ENCODE data around the gene CNTNAP4.

Gene CNTNAP4

DNA sequence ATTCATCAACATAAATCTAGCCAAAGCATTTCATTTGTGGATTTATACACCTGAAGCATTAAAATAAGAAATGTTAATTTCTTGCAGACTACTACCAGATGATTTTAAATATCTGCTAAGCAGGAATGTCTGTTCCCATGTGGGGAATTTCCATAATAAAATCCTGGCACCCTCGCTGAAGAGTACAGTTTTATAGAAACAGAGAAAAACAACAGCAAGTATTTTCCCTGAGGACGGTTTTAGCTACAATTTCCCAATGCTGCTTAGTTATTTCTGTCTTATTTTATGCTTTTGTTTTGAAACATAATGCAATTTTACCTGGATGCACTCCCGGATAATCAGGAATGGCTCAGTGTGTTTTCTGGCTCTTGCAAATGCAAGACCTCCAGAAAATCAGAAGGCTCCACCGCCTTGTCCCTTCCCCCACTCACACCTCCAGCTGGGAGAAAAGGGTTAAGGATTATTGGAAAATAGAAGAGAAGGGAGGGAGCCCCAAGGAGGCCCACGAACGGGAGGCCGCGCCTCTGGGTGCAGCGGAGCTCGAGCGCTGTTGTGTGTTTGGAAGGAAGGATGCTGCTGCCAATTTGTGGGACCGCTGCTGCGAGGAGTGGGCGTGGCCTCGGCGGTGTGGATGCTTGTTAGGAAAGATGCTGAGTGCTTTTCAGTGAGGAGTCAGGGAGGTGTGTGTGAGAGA lies at the start of gene CNTNAP4:
TSS of gene CNTNAP4 (plus strand) at position 657 of the 694 bp plus-strand sequence. CDS start 262 bp downstream, outside the sequence.
- TF ChIP-seq CTCF (IDR thresholded peaks at IDR 0.05; ENCODE audit: insufficient read depth, missing control alignments), result no peak
- DNase-seq (ENCODE audit: insufficient read length, low spot score), result no peak
- no peak for FAIRE-seq

DNA sequence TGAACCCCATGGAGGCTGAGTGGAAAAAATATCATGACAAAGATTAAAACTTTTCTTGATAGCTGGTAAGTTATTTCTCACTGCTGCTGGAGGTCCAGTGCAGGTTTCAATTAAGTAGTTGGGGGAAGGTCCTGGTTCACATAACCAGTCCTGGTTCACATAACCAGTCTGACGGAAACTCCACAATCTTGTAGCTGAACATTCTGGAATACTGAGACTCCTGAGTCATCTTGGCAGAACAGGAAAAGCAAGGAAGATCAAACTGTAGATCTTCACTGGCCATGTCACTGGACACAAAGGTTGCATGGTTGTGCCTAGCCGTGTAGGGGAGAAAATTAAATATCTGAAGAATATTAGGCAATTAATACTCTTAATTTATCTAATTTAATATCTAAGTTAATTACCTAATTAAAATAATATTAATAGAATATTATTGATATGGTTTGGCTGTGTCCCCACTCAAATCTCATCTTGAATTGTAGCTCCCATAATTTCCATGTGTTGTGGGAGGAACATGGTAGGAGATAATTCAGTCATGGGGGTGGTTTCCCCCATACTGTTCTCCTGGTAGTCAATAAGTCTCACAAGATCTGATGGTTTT lies 48.6 kb upstream of the CNTNAP4 start:
- FAIRE-seq (no peak), DNase-seq (ENCODE audit: insufficient read length, low spot score) (no peak)
- no peak for TF ChIP-seq CTCF (IDR thresholded peaks at IDR 0.05; ENCODE audit: insufficient read depth, missing control alignments)

DNA sequence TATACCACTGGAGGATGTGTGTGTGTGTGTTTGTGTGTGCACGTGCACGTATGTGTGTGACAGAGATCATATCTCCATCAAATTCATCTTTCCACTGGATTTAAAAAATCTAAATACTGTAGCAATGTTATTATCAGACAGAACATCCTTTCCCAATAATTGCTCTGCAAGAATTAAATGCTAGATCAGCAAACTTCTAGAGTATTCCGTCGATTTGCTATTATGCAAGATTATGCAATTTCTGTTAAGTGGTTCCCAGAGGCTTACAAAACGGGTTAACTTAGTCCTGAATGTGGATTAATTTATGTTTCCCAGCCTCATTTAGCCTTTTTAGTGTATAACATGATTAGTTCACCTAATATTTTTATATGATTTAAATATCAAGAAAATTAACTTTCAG lies 44.5 kb upstream of the CNTNAP4 start:
- FAIRE-seq (no peak), DNase-seq (ENCODE audit: insufficient read length, low spot score) (no peak)
- no peak for TF ChIP-seq CTCF (IDR thresholded peaks at IDR 0.05; ENCODE audit: insufficient read depth, missing control alignments)

DNA sequence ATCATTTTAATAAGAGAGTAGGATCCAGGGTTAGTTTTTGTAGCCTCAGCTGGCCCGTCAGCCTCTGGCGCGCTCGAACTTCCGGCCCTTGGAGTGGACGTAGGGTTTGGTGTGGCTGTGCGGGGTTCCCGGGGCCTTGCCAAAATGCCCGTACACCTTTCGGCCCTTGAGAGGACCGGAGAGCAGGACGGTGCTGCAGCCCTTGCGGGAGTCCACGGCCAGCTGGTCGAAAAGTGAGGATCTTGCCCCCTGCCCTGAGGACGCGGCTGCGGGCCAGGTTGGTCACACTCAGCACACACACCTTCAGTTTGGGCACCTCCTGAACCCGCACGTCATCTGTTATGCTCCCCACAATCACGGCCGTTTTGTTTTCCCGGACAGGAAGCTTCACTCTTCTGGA lies 42.2 kb upstream of the CNTNAP4 start:
- no peak for DNase-seq (ENCODE audit: insufficient read length, low spot score)
- TF ChIP-seq CTCF (IDR thresholded peaks at IDR 0.05; ENCODE audit: insufficient read depth, missing control alignments), result no peak

DNA sequence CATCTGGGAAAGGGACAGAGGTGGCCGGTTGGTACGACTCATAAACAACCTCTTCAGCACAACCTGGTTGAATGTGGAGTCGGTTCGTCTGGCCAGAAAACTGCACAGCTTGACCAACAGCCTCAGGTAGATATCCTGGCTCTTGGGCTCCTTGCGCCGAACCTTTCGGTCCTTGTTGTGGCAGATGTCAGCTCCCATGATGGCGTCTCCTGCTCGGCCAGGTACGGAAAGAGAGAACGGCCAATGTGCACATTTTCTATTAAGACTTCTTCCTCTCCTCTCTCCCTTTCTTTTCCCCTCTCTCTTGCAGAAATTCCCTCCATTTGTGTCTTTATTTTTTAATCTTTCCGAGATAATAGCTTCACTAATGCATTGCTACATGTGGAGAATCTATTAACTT lies 41.8 kb upstream of the CNTNAP4 start:
- TF ChIP-seq CTCF (IDR thresholded peaks at IDR 0.05; ENCODE audit: insufficient read depth, missing control alignments), result no peak
- no peak for FAIRE-seq
- no peak for DNase-seq (ENCODE audit: insufficient read length, low spot score)

More for the DNA sequence above, 42.2 kb upstream of the CNTNAP4 start:
- no peak for FAIRE-seq

- FAIRE-seq (no peak), DNase-seq (ENCODE audit: insufficient read length, low spot score) (no peak)
- TF ChIP-seq CTCF (IDR thresholded peaks at IDR 0.05; ENCODE audit: insufficient read depth, missing control alignments), result no peak
Observed at GRCh38 chr16:76237471-76237870, 39.7 kb upstream of the CNTNAP4 start.

- FAIRE-seq (no peak), DNase-seq (ENCODE audit: insufficient read length, low spot score) (no peak)
- no peak for TF ChIP-seq CTCF (IDR thresholded peaks at IDR 0.05; ENCODE audit: insufficient read depth, missing control alignments)
Observed at GRCh38 chr16:76241755-76242154, 35.4 kb upstream of the CNTNAP4 start.

Data from D721Med (cell line).